8988T (cell line): ENCODE data around the gene ACTR2.
"Not testable (repeated sequence)": the region's sequence is repeated elsewhere in the genome, so short reads cannot be mapped to it uniquely, and the experiment has no call there.

Experiments used
- DNase-seq: peaks from one replicate; pipeline ENCODE4 v3.0.0; 2011

The ACTR2 gene

GRCh38 chr2:65314801-65315441, 87.3 kb downstream of the ACTR2 start:
- DNase-seq: no peak

- no peak for DNase-seq
These were observed 88.4 kb downstream of the ACTR2 start for GRCh38 chr2:65316072-65316471.

- DNase-seq: not testable (repeated sequence)
These were observed 89.7 kb downstream of the ACTR2 start for GRCh38 chr2:65317351-65317750.

GRCh38 chr2:65317841-65318240, 90.2 kb downstream of the ACTR2 start:
- no peak for DNase-seq

GRCh38 chr2:65319072-65319673, 91.5 kb downstream of the ACTR2 start:
- no peak for DNase-seq

- no peak for DNase-seq
These were observed 92.0 kb downstream of the ACTR2 start for GRCh38 chr2:65319674-65320041.

- DNase-seq: peak; percentile 71
These were observed 92.6 kb downstream of the ACTR2 start for GRCh38 chr2:65320042-65320725.
